Measurements from ENCODE around the gene SPNS2.
A peak's percentile ranks its signal among the peaks of the same experiment; 100 is the strongest.
"Not testable (repeated sequence)": the region's sequence is repeated elsewhere in the genome, so short reads cannot be mapped to it uniquely, and the experiment has no call there.

SPNS2 gene

GRCh38 chr17:4565209-4566141 is 66.8 kb downstream of the SPNS2 start:
- peak; percentile 86 for DNase-seq (ENCODE audit: low spot score)

GRCh38 chr17:4566785-4567184 is 68.1 kb downstream of the SPNS2 start:
- peak; percentile 77 for DNase-seq (ENCODE audit: low spot score)

GRCh38 chr17:4569591-4569990 is 70.9 kb downstream of the SPNS2 start:
- no peak for DNase-seq (ENCODE audit: low spot score)

GRCh38 chr17:4572131-4572530 is 73.5 kb downstream of the SPNS2 start:
- DNase-seq (ENCODE audit: low spot score) = no peak

GRCh38 chr17:4573115-4573514 is 74.4 kb downstream of the SPNS2 start:
- no peak for DNase-seq (ENCODE audit: low spot score)

GRCh38 chr17:4573669-4574068 is 75.0 kb downstream of the SPNS2 start:
- DNase-seq (ENCODE audit: low spot score) = no peak

- no peak for DNase-seq (ENCODE audit: low spot score)
Measured at GRCh38 chr17:4574448-4575045, 75.9 kb downstream of the SPNS2 start.

GRCh38 chr17:4576161-4576558 is 77.5 kb downstream of the SPNS2 start:
- DNase-seq (ENCODE audit: low spot score) = no peak

GRCh38 chr17:4576729-4577322 is 78.1 kb downstream of the SPNS2 start:
- peak; percentile 79 for DNase-seq (ENCODE audit: low spot score)

GRCh38 chr17:4577386-4577993 is 78.8 kb downstream of the SPNS2 start:
- DNase-seq (ENCODE audit: low spot score) = no peak

GRCh38 chr17:4578349-4578748 is 79.7 kb downstream of the SPNS2 start:
- not testable (repeated sequence) for DNase-seq (ENCODE audit: low spot score)

- no peak for DNase-seq (ENCODE audit: low spot score)
Measured at GRCh38 chr17:4579678-4580077, 81.0 kb downstream of the SPNS2 start.

GRCh38 chr17:4580291-4580690 is 81.6 kb downstream of the SPNS2 start:
- no peak for DNase-seq (ENCODE audit: low spot score)

- DNase-seq (ENCODE audit: low spot score) = no peak
Measured at GRCh38 chr17:4582101-4582501, 83.4 kb downstream of the SPNS2 start.

GRCh38 chr17:4582691-4583090 is 84.0 kb downstream of the SPNS2 start:
- DNase-seq (ENCODE audit: low spot score) = no peak

- DNase-seq (ENCODE audit: low spot score) = no peak
Measured at GRCh38 chr17:4583206-4583605, 84.5 kb downstream of the SPNS2 start.

GRCh38 chr17:4583782-4584100 is 85.1 kb downstream of the SPNS2 start:
- DNase-seq (ENCODE audit: low spot score) = peak; percentile 75

- no peak for DNase-seq (ENCODE audit: low spot score)
Measured at GRCh38 chr17:4584101-4584916, 85.6 kb downstream of the SPNS2 start, which contains the start of gene SMTNL2. Gene SMTNL2 (plus strand): TSS chr17:4584529. CDS start chr17:4584606, 77 bp downstream.

- no peak for DNase-seq (ENCODE audit: low spot score)
Measured at GRCh38 chr17:4584917-4585637, 86.4 kb downstream of the SPNS2 start.

GRCh38 chr17:4585638-4585994 is 86.9 kb downstream of the SPNS2 start:
- no peak for DNase-seq (ENCODE audit: low spot score)

GRCh38 chr17:4586043-4586442 is 87.4 kb downstream of the SPNS2 start:
- no peak for DNase-seq (ENCODE audit: low spot score)

Data from SK-N-DZ (cell line).